ENCODE results near the gene TSPAN3.

GRCh38 chr15:76996526-76997401, 74.1 kb downstream of the TSPAN3 start:
- TF ChIP-seq CTCF (IDR thresholded peaks at IDR 0.05; ENCODE audit: low read depth, low read length, poor library complexity, severe bottlenecking) (no peak), EZH2phosphoT487 (IDR thresholded peaks at IDR 0.05; ENCODE audit: borderline replicate concordance, low read length) (no peak)

All from DOHH2 (cell line).